HS-5 (cell line): ENCODE measurements around the gene MYO7B.

Experiments
- DNase-seq: peaks from one replicate; pipeline ENCODE4 v3.0.0-alpha.2; 2012; ENCODE audit warnings: low read depth

Gene MYO7B

DNA sequence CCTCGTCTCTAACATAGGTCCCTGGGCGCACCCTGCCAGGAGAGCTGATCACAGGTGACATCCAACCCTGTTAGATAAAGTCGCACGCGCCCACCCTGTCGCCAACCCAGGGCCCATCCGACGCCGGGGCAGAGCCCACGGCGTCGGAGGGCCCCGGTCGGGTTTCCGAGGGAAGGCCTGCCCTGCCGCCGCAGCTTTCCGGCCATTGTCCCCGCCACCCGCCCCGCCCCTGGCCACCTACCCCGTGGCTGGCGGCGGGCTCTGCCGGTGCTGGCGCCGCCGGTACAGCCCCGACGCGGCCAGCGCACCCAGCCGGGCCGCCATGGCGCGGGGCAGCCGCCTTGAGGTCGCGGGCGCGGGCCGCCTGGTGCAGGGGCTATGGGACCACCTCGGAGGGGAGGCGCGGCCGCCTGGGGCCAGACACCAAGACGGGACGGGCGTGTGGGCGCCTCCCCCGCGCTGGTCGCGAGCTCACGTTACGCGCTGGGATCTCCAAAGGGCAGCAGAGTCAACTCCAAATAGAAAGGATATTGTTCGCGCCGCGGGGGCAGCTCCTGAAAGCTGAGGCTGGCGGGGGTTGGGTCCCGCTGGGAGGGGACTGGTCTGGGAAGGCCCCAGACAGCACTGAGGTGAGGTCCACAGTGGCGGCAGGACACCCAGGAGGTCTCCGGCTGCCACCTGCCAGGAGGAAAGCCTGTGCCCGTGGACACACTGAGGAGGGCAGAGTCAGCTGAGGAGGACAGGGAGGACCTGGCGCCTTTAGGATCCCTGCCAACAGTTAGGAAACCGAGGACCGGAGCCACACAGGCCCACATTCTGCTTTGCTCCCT is 128.8 kb downstream of the MYO7B start:
- no peak for DNase-seq

DNA sequence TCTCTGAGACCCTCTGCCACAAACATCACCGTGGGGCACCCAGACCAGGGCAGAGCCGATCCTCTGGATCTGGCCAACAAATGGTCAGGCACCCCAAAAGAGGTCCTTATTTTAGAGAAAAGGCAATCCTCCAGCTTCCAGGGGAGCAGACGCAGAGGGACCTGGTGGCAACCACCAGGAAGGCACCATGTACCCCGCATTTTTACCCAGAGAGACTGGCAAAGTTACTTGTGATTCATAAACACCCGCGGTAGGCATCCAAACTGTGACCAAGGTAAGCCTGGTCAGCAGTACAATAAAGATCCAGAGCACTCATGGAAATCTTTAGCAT is 129.4 kb downstream of the MYO7B start:
- no peak for DNase-seq

DNA sequence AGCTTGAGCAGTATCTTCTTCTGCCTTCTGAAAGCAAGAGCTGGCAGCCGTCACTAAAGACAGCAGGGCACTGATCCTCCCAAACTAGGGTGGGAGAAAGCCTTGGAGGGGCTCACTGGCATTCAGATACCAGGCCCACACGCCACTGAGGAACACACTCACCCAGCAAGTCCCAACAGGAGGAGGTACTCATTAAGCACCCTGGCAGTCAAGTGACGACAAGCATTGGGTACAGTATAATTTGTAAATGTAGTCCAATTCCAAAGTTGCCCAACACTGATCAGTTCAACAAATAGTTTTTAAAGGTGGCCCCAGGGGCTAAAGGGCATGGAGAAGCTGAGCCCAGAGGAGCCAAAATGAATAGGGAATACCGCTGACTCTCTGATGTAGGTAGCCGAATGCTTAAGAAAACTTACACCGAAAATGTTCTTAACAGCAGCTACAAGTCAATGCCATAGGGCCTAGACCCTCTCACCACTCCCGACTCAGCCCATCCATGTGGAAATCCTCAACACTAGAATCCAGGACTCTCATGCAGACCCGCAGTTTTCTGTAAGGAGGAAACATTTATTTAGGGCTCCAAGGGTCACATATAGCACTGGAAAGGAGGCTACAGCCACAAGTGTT is 129.9 kb downstream of the MYO7B start:
- no peak for DNase-seq

DNA sequence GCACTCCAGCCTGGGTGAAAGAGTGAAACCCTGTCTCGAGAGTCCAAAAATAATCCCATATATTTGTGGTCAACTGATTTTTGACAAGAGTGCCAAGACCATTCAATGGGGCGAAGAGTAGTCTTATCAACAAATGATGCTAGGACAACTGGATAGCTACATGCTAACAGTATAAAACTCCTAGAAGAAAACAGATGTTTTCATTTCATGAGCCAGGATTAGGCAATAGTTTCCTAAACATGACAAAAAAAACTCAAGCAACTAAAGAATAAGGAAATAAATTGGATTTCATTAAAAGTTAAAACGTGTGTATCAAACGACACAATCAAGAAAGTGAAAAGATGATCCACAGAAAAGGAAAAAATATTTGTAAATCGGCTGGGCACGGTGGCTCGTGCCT is 133.6 kb downstream of the MYO7B start:
- DNase-seq = no peak

DNA sequence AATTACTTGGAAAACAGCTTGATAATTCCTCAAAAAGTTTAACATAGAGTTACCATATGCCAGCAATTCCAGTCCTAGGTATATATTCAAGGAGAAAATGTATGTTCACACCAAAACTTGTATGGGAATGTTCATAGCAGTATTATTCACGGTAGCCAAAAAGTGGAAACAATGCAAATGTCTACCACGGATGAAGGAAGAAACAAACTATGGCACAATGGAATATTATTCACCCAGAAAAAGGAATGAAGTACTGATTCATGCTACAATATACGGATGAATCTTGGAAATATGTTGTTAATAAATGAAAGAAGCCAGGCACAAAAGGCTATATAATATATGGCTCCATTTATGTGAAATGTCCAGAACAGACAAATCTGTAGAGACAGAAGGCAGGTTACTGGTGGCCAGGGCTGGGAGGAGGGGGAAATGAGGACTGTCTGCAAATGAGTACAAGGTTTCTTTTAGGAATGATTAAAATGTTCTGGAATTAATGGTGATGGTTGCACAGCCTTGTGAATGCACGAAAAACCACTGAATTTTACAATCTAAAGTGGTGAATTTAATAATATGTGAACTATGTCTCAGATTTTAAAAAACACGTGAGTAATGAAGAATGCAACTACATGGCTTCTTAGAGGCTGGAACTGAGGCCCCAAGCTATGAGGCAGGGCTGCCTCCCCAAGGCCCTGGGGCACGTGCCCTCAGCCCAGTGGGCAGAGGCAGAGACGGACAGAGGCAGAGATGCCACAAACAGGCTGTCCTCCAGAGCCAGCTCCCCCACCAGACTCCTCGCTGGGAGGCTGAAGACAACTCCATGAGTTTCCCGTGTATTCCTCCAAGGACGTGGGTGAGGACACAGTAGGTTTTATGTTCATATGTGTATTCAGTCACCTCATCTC is 134.8 kb downstream of the MYO7B start:
- DNase-seq = no peak

DNA sequence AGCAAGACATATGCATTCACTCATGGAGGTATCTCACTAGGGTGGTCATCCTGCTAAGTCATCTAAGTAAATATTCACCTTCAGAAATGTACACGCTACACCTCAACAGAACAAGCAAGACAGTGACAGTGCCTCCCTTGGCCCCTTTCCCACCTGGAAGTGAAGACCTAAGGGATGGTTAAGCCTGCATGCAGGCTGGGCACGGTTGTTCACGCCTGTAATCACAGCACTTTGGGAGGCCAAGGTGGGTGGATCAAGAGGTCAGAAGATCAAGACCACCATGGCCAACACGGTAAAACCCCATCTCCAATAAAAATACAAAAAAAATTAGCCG is 135.4 kb downstream of the MYO7B start:
- no peak for DNase-seq

DNA sequence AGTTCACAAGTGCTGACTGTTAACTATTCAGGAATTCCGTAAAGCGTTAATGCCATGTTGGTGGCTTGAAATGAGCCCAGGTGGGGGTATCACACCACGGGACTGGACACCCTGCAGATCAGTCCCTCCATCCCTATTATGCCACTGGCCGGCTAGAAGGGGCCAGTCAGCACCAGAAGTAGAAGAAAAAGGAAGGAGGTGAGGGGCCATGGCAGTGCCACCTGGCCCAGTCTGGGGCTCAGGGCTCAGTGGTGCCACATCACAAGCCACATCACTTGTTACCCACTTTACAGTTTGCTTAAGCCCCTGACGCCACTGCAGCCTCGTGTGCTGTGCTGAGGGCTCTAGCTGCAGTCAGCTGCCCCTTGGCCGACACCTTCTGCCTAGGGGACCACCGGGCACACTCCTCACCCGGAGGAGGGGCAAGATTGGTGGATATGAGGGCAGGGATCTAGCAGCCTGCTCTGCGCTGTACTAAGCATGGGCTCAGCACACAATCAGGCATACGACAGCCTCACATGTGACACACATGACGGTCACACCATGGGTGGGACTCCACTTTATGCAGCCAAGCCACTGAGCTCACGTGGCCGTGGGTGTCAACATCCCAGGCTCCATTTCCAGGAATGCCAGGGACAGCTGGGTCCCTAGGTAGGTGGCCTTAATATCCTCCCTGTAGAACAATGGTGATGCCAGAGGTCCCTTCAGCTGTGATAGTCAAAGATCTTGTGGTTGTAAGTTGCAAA is 136.2 kb downstream of the MYO7B start:
- no peak for DNase-seq

DNA sequence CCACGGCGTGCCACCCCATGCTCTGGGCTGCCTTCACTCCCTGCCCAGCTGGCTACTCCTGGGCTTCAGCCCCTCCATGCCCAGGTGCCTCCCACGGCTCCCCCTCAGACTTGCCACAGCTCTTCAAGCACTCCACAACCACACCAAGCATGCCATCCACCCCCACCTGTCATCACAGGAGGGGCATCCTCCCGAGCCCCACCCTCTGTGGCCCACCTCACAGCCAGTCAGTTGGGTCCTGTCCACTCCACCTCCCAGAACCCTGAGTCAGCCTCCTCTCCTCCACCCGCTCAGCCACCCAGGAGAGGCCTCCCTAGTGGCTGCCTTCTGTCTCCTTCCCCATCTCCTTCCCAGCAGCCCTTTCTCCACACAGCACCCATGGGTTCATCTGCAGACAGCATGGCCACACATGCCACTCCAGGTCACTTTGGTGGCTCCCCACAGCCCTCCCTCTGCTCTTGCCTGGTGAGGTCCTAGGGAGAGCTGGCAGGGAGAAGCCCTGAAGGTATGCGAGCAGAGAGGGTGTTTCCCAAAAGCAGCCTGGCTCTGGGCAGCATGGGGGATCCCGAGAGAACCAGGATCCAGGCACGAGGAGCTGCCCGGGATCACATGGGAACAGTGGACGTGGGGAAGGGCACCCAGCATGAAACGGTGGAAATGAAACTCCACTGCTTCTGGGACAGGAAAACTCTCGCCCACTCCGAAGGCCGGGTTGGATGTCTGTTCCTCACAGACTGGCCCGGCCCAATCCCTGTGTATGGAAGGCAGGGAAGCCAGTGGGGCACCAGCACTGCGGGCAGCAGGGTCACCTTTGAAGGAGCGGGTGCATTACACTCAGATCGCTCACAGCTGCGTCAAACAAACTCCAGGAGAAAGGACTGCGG is 137.1 kb downstream of the MYO7B start:
- no peak for DNase-seq

DNA sequence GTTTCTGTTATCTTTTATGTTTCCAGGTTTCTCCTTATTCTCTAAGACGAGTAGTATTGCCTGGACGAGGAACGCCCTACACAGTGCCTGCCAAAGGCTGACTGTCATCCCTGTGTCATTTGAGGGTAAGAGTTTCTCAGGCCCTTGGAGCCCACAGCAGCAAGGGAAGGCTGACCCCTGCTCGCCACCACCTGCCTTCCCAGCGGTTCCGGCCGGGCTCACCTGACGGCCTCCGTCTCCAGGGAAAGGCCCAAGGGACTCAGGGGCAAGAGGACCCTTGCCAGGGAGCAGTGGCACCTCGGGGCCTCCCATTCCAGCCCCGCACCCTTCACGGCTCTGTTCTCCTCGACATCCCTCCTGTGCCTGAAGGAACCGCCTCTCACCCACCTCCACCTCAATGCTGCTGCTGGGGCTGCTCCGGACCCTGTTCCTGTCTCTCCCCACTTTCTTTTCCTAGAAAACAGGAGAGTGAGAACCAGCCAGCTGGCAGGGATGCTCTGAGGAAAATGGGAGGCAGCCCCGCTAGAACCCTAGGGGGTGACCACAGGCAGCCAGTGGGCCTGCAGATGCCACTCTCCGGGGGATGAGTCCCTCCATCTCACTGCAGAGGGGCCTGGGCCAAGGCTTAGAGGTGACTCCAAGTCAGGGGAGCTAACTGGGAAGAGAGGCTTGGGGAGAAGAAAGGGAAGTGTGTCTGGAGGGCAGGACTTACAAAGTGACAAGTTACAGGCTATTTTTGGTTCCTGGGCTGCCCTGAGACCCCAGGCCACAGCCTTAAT is 138.0 kb downstream of the MYO7B start:
- DNase-seq = no peak

DNA sequence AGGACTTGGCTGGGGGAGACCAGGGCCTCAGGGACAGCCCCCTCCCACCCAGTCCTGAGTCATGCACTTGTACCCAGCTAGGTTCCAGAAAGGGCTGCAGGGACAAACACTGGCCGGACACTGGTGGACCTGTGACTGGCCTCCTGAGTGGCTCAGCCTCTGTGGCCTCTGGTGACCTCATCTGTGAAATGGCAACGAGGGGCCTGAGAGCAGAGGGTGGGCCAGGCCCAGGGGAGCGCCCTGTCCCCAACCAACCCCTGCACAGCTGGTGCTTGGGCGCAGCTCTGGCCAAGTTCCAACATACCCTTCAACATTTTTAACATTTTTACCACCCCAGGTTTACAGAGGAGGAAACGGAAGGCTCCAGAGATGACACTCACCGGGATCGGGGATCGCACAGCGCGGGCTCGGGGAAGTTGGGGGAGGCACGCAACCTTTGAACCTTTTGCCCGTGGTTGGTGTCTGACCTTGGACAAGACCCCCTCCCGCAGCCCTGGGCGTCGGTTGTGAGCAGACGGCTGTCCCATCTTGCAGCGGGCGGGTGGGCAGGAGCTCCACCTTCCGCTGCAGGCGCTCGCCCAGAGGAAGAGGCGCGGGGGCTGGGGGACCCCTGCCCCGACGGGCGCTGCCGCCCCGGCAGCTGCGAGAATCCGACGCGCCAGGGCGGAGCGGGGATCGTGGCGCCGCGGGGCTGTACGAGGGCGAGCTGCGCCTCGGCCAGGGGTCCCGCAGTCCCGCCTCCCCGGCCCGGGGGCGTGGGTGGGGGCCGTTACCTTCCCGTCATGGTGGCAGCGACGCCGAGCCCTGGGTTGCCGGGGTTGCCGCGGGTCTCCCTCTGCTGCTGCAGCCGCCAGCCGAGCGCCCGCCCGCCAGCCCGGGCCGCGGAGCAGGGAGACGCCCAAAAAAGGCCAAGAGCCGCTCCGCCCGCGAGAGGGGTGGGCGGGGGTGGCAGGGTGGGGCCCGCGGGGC is 139.0 kb downstream of the MYO7B start:
- no peak for DNase-seq

DNA sequence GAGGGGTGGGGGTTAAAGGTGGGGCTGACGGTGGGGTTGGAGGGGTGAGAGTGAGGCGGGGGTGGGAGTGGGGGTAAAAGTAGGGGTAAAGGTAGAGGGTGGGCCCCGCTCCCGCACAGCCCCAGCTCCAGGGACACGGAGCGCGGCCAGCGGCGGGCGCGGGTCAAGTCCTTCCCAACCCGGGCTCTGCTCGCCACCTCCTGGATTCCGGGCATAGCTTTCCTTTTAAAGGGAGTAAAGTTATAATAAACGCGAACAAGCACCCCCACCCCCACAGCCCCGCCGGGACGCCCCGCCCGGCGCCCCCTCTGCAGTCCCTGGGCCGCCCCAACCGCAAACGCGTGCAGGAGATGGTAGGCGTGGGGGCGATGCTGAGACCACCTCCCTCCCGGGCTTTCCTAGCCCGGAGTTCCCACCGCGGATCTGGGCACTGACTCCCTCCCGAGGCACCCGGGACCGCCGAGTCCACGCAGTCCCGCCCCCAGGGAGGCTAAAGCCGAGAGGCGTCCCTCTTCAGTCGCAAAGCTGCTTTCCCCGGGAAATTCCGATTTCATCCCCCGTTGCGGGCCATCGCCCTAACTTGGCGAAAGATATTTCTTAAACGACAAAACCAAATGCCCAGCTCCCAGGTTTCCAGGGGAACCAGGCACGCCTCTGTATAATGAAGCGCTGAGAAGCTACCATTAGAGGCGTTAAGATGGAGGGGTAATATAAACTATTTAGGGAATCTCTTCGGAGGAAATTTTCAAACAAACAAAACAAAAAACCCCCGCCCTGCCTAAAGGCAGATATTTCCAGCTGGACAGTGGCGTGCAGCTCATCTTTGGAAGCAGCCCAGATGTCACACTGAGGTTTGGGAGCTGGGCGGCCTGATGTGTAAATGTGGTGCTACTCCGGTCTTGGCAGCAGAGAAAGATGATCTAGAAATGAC is 140.1 kb downstream of the MYO7B start, which contains the start of gene LIMS2:
Gene LIMS2, minus strand, starts transcription at position 200 of the 931 bp plus-strand sequence. CDS start 506 bp downstream, outside the sequence.
- no peak for DNase-seq

DNA sequence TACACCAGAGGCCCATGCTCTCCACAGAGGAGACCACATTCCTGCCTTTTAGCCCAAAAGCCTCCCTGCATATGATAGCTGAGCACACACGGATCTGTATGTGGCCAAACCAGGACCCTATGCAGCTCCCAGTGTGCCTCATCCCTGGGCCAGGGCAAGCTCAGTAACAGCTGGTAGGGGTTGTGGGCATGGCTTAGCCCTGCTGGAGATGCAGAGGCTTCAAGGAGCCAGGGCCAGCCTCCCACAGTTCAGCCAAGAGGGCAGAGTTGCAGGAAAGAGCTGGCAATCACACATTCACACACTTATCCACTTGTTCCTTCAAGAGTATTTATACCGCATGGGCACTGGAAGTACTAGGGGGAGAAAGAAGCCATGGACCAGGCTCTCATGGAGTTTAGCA is 141.4 kb downstream of the MYO7B start:
- no peak for DNase-seq

DNA sequence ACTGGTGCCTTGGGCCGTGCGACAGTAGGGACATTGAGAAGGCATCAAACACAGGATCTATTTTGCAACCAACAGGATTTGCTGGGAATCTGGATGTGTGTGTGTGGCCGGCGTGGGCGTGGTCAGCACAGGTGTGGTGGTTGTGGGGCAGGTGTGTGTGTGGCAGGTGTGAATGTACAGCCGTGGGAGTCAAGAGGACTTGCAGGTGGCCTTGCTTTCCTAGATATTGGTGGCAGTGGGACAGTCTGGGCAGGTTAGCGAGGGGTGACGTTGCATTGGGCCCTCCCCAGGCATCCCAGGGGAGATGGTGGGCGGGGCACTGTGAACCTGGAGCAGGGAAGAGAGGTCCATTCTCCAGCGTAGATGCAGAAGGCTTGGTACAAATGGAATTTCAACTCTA is 143.0 kb downstream of the MYO7B start:
- DNase-seq = no peak

DNA sequence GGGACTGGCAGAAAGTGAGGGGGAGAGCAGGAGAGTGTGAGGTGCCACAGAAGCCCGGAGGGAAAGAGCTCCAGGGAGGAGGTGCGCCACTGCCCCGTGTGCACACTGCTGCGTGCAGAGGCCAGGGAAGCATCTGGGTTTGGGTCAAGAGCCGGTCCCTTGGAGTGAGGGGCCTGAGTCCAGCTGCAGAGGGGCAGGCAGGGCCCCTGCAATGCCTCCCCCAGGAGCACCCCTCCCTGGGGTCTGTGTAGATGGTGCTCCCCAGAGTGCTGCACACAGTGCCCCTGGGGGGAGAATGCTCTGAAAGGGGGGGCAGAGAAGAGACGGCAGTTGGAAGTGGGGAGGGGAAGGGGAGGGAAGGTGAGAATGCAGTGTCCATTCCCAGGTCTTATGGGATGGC is 143.5 kb downstream of the MYO7B start:
- no peak for DNase-seq

DNA sequence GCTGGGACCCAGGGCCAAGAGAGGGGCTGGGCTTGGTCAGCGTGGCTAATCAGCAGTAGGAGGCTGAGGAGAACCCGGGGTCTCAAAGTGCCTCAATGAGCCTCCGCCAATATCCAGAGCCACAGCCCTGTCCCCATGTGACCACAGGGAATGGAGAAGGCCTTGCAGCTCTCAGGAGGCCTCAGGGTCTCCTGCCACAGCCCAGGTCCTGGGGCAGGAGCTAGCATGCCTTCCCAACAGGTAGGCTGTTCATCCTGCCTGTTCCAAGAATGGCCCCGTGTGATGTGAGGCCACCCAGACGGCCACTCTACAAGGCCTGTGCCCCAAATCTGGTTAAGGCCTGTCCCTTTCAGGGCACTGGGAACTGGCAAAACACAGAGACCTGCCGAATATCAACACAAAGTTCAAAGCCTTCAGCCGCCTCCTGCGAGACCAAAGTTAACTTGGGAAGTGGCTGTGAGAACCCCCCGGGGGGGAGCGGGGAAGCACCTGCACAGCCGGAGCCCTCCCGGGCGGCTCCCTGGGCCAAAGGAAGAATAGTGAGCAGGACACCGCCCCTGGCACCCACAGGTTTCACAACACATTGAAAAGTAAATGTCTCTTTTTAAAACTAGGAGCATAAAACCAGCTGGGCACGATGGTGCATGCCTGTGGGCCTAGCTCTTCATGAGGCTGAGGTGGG is 144.3 kb downstream of the MYO7B start:
- no peak for DNase-seq

DNA sequence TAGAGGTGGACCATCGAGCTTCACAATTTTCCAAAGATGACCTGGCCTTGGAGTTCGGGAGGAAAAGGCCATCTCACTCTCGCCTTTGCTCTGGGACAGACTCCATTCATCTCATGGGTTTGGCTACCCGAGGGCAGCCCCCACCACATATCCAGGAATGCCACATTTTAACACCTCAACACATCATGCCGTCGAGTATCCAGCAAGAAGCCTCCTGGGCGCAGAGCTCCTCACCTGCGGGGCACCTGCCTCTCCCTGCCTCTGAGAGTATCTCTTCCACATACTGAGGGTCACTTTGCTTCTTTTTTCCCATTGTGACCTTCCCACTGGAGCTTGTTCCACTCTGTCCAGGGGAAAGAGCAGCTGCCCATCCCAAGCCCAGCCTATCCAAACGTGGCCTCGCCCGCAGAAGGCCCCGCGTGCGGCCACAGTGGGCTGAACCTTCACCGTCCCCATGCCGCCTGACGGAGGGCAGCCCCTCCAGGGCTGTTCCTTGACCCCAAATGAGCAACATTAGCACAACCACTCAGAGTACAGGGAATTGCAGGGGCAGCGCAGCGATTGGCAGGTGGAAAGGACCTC is 145.3 kb downstream of the MYO7B start:
- no peak for DNase-seq

DNA sequence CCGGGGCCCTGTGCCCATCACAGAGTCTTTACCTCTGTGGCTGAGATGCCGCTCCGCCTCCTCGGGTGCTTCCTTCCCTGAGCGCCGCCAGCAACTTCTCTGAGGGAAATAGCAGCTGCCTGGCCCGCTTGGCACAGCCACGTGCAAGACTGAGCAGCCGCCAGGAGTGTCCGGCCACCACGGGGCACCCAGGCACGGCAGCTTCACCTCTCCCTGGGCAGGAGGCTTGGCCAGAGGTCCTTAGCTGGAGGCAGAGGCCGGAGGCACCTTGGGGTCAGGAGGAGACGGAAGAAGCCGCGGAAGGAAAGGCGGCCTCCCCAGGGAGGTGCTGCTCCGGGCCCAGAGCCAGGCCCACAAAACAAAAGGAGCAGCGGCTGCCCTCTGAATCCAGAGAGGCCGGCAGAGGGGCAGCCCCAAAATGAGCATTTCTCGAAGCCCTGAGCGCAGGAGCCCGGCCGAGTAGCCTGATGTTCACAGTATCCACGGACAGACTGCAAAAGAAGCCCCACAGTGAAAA is 145.9 kb downstream of the MYO7B start:
- no peak for DNase-seq
